ENCODE results near the gene RET.

Gene RET

DNA sequence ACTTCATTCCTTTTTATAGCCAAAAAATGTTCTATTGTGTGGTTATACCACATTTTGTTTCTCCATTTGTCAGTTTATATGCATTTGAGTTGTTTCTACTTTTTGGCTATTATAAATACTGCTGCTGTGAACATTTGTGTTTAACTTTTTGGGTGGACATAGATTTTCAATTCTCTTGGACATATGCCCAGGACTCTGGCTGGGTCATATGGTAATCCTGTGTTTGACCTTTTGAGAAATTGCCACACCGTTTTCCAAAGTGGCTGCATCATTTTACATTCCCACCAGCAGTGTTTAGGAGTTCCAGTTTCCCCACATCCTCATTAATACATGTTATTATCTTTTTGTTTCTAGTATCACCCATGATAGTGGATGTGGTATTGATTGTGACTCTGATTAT, 100.7 kb downstream of the RET start:
- no peak overlapping the region for H3K4me3 ChIP-seq (ENCODE audit: low read length)
- no peak for DNase-seq (ENCODE audit: low read depth)
- no peak for TF ChIP-seq CTCF (conservative IDR thresholded peaks at IDR 0.05; ENCODE audit: low read depth, low read length)
